Neural cell (in vitro differentiated cells): ENCODE measurements around the gene FXYD2.

Experiments used
- POLR2AphosphoS5 ChIP-seq: IDR thresholded peaks from 2 replicates; pipeline ENCODE4 v1.6.1; 2012
- RAD21 ChIP-seq: fragments of 450-650 bp; conservative IDR thresholded peaks from 2 replicates; pipeline ENCODE4 v1.6.1; 2014; ENCODE audit warnings: antibody characterized with exemption, mild to moderate bottlenecking, moderate library complexity
- SMC3 ChIP-seq: fragments of 450-650 bp; conservative IDR thresholded peaks from 2 replicates; pipeline ENCODE4 v1.6.1; 2014; ENCODE audit warnings: antibody characterized with exemption, mild to moderate bottlenecking, moderate library complexity; ENCODE audit not compliant: poor library complexity
- TAF1 ChIP-seq: IDR thresholded peaks from 2 replicates; pipeline ENCODE4 v1.6.1; 2012; ENCODE audit warnings: low read depth
- TF ChIP-seq, protein P1 (sequence below): fragments of 450-650 bp; IDR thresholded peaks from 2 replicates; pipeline ENCODE4 v1.5.1; 2014; ENCODE audit warnings: antibody characterized with exemption, mild to moderate bottlenecking, moderate library complexity; ENCODE audit not compliant: poor library complexity, severe bottlenecking

DNA sequence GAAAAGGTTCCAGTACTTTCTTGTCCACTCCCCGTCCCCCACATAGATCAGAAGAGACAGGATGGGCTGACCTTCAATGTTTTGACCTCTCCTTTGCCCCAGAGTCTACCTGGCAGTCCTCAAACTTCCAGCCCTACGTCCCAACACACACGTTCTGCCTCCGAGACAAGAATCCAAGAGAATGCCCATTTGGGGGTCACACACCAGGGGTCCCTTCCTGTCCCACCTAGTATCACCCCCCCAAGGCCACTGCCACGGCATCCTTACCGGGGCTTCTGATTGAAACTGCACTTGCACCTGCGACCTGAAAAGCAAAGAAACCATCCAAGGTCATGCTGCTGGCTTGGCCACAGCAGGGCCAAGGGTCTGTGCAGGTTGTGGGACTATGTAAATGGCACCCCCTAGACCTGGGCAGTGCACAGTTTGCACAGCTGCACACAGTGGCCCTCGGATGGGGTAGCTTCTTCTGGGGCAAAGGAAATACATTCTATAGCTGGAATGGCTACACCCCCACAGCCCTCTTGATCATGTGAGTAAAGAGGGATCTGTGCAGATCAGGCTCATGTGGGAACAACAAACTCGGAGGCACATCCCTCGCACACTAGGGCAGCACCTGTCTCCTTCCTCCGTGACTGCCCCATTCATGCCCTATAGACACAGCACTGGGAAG, 16.5 kb upstream of the FXYD2 start:
- TF ChIP-seq, protein P1, sequence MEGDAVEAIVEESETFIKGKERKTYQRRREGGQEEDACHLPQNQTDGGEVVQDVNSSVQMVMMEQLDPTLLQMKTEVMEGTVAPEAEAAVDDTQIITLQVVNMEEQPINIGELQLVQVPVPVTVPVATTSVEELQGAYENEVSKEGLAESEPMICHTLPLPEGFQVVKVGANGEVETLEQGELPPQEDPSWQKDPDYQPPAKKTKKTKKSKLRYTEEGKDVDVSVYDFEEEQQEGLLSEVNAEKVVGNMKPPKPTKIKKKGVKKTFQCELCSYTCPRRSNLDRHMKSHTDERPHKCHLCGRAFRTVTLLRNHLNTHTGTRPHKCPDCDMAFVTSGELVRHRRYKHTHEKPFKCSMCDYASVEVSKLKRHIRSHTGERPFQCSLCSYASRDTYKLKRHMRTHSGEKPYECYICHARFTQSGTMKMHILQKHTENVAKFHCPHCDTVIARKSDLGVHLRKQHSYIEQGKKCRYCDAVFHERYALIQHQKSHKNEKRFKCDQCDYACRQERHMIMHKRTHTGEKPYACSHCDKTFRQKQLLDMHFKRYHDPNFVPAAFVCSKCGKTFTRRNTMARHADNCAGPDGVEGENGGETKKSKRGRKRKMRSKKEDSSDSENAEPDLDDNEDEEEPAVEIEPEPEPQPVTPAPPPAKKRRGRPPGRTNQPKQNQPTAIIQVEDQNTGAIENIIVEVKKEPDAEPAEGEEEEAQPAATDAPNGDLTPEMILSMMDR: no peak
- TF ChIP-seq POLR2AphosphoS5: no peak
- TF ChIP-seq TAF1: no peak
- no peak for TF ChIP-seq SMC3
- no peak for TF ChIP-seq RAD21
